ENCODE measurements around the gene TMEM9B.

GRCh38 chr11:8998017-8998416, 33.8 kb upstream of the TMEM9B start:
- TF ChIP-seq POLR2AphosphoS5 (IDR thresholded peaks at IDR 0.05; ENCODE audit: borderline replicate concordance, low read depth, low read length), result no peak
- no peak for TF ChIP-seq EZH2 (IDR thresholded peaks at IDR 0.05)
